Stimulated activated CD4-positive, alpha-beta T cell treated with anti-CD3 and anti-CD28 coated beads, Interleukin-4, amount 100 ng/mL, for 48 hours (primary cell): ENCODE results near the gene ST6GALNAC4.

Experiments
- DNase-seq, 2 donors: peaks; one replicate each; pipeline ENCODE4 v3.0.0-alpha.2; 2020; ENCODE audit warnings: low read depth in 2 of 2

Gene ST6GALNAC4

GRCh38 chr9:127913682-127914081, 3.2 kb downstream of the ST6GALNAC4 start:
- no peak for DNase-seq

GRCh38 chr9:127912882-127913281, 4.0 kb downstream of the ST6GALNAC4 start:
- no peak for DNase-seq

- DNase-seq: no peak
Observed at GRCh38 chr9:127912296-127912695, 4.5 kb downstream of the ST6GALNAC4 start.

GRCh38 chr9:127910613-127911205, 6.1 kb downstream of the ST6GALNAC4 start:
- no peak for DNase-seq

- DNase-seq: no peak
Observed at GRCh38 chr9:127909839-127910273, 7.0 kb downstream of the ST6GALNAC4 start.

GRCh38 chr9:127908660-127908926, 8.2 kb downstream of the ST6GALNAC4 start:
- no peak for DNase-seq

- DNase-seq: no peak
Observed at GRCh38 chr9:127907867-127908659, 8.8 kb downstream of the ST6GALNAC4 start.

- no peak for DNase-seq
Observed at GRCh38 chr9:127905788-127906191, 11.1 kb downstream of the ST6GALNAC4 start.

GRCh38 chr9:127905004-127905728, 11.7 kb downstream of the ST6GALNAC4 start:
- DNase-seq: no peak

GRCh38 chr9:127904561-127905003, 12.3 kb downstream of the ST6GALNAC4 start:
- no peak for DNase-seq

GRCh38 chr9:127903557-127904475, 13.0 kb downstream of the ST6GALNAC4 start:
- peak; percentile 79 to 86 for DNase-seq

GRCh38 chr9:127899128-127899943, 17.5 kb downstream of the ST6GALNAC4 start, which contains the start of gene ST6GALNAC6:
TSS of gene ST6GALNAC6 (minus strand) at chr9:127899603. CDS start at chr9:127897981, 1,622 bp downstream.
- peak; percentile 67 to 69 for DNase-seq

GRCh38 chr9:127898433-127899127, 18.3 kb downstream of the ST6GALNAC4 start:
- no peak for DNase-seq

- no peak for DNase-seq
Observed at GRCh38 chr9:127897193-127897692, 19.6 kb downstream of the ST6GALNAC4 start.

- DNase-seq: no peak
Observed at GRCh38 chr9:127896395-127897192, 20.2 kb downstream of the ST6GALNAC4 start.

- DNase-seq: no peak
Observed at GRCh38 chr9:127895811-127896210, 21.0 kb downstream of the ST6GALNAC4 start.

- DNase-seq: no peak
Observed at GRCh38 chr9:127893392-127893791, 23.4 kb downstream of the ST6GALNAC4 start.

GRCh38 chr9:127892831-127893230, 24.0 kb downstream of the ST6GALNAC4 start:
- no peak for DNase-seq

- DNase-seq: no peak
Observed at GRCh38 chr9:127890053-127890452, 26.8 kb downstream of the ST6GALNAC4 start.
